ENCODE measurements around the gene TYMP.

Gene TYMP

GRCh38 chr22:50516068-50516467 lies 13.7 kb downstream of the TYMP start:
- no peak for TF ChIP-seq CTCF (IDR thresholded peaks at IDR 0.05)

- no peak for TF ChIP-seq CTCF (IDR thresholded peaks at IDR 0.05)
Observed at GRCh38 chr22:50513175-50513574, 16.6 kb downstream of the TYMP start.

GRCh38 chr22:50508897-50509296 lies 20.9 kb downstream of the TYMP start:
- no peak for TF ChIP-seq CTCF (IDR thresholded peaks at IDR 0.05)

- no peak for TF ChIP-seq CTCF (IDR thresholded peaks at IDR 0.05)
Observed at GRCh38 chr22:50507991-50508884, 21.6 kb downstream of the TYMP start, which contains the start of gene NCAPH2. NCAPH2 (plus strand) TSS chr22:50508224; CDS start chr22:50508338, 114 bp downstream.

- no peak for TF ChIP-seq CTCF (IDR thresholded peaks at IDR 0.05)
Observed at GRCh38 chr22:50507421-50507990, 22.3 kb downstream of the TYMP start, which contains the start of gene LMF2. LMF2 (minus strand) TSS chr22:50507702; CDS start chr22:50507675, 27 bp downstream.

- no peak for TF ChIP-seq CTCF (IDR thresholded peaks at IDR 0.05)
Observed at GRCh38 chr22:50506611-50507420, 23.0 kb downstream of the TYMP start.

Data from LNCAP (cell line).